Heart right ventricle (tissue), 16 donors: Measurements from ENCODE around the gene BMERB1. TPM values are rescaled to one million over a fixed set of nuclear protein-coding genes. Genes with fewer than 3 reads are reported as not detected.
"Not testable (repeated sequence)": the region's sequence is repeated elsewhere in the genome, so short reads cannot be mapped to it uniquely, and the experiment has no call there.

Experiments
- ATAC-seq, 8 donors: fragments of 200-7000 bp; cut with Tn5 transposase; one replicate each; pipeline ENCODE4 v1.9.1; 2020; ENCODE audit warnings: mild to moderate bottlenecking in 8 of 8, moderate library complexity in 8 of 8, moderate number of reproducible peaks in 1 of 8
- DNase-seq, 2 donors: peaks; one replicate each; pipeline ENCODE4 v3.0.0-alpha.2; 2020
- H3K27ac ChIP-seq, 10 donors: fragments of 200-600 bp; sonication (generic) in 2 of 10; one replicate each; pipeline versions ENCODE4 v1.5.0 to v1.8.0; 2020 to 2022; ENCODE audit warnings: mild to moderate bottlenecking in 3 of 10
- H3K27me3 ChIP-seq, 7 donors: fragments of 200-600 bp; one replicate each; pipeline ENCODE4 v1.8.0; 2021 to 2022; ENCODE audit warnings: mild to moderate bottlenecking in 2 of 7
- H3K36me3 ChIP-seq, 9 donors: fragments of 200-600 bp; sonication (generic) in 1 of 9; one replicate each; pipeline versions ENCODE4 v1.5.0 to v1.8.0; 2020 to 2022; ENCODE audit warnings: mild to moderate bottlenecking in 2 of 9
- H3K4me1 ChIP-seq, 9 donors: fragments of 200-600 bp; sonication (generic) in 1 of 9; one replicate each; pipeline versions ENCODE4 v1.5.0 to v1.8.0; 2020 to 2022; ENCODE audit warnings: mild to moderate bottlenecking in 4 of 9
- H3K4me3 ChIP-seq, 10 donors: fragments of 200-600 bp; sonication (generic) in 2 of 10; one replicate each; pipeline versions ENCODE4 v1.5.0 to v1.8.0; 2020 to 2022; ENCODE audit warnings: mild to moderate bottlenecking in 7 of 10, moderate library complexity in 2 of 10
- H3K9me3 ChIP-seq, 11 donors: fragments of 200-600 bp in 10 of 11; sonication (generic) in 2 of 11; one replicate each; pipeline versions ENCODE4 v1.5.0 to v1.8.0; 2013 to 2022; ENCODE audit warnings: mild to moderate bottlenecking in 2 of 11, control low read depth in 1 of 11, moderate library complexity in 1 of 11
- WGBS, 2 donors: extraction: QIAGEN DNeasy Blood & Tissue Kit; methylation state at CpG; one replicate each; pipeline ENCODE4 v1.1.7; 2013; ENCODE audit warnings: inconsistent platforms in 1 of 2; 5-methylcytosine and 5-hydroxymethylcytosine counted together
- intact Hi-C, 10 donors: fragments of 100-400 bp; cut with DNase I; formaldehyde crosslinking; loops; one replicate each; pipeline versions ENCODE4 v1.11.1 to v1.14.2; 2022
- polyA plus RNA-seq, 2 donors: library from polyadenylated mRNA; stranded (reverse); fragments of 200-250 nt; gene quantifications; one replicate each; pipeline ENCODE4 v1.2.3, GENCODE V29; 2013
- total RNA-seq, 10 donors: library from RNA; stranded (reverse); fragmentation: NEBNext Ultra II Directional in 3 of 10; extraction: Animal tissue kit (Norgen Biotek cat#: 25700) in 3 of 10; gene quantifications; one replicate each; pipeline versions ENCODE4 v1.2.1 to v1.2.4, GENCODE V29; 2021 to 2023
- TF ChIP-seq, protein P1 (sequence below), 9 donors: fragments of 200-600 bp; sonication (generic) in 2 of 9; IDR thresholded peaks; one replicate each; pipeline versions ENCODE4 v1.5.0 to v1.8.0; 2021 to 2022; ENCODE audit warnings: antibody characterized with exemption in 9 of 9, mild to moderate bottlenecking in 5 of 9, moderate library complexity in 1 of 9
- donor health status: Arrhythmogenic right ventricular cardiomyopathy.
- donor health status: ischemic (EF 13 %, LVEDD 7.1; RV severe dilation, severe dysfunction).
- donor health status: healthy with polysubstance abuse.
- donor health status: DM: no; HTN: yes; CAD: no.
- donor health status: DM: no; HTN: no; CAD: no.
- donor health status: ischemic (EF 25% LVEDD 6.9; RV normal size, moderate dysfunction).
- donor health status: ischemic (EF 25% LVEDD 5.7; RV mildly dilated, moderate dysfunction).
- donor health status: healthy.
- donor health status: DM: yes; HTN: yes; CAD: no.
- donor health status: Ischemic cardiomyopathy.
- donor health status: ischemic (EF 35%, LVEDD 5.7; RV mildly dilated, moderate dysfunction).
- donor health status: nonischemic (EF 11% LVEDD 7.7; RV severe dilation, severe dysfunction).
- donor health status: DM: yes; HTN: yes; CAD: no.
- donor health status: PGD.
- donor health status: ischemic (EF 29% LVEDD 5.4; RV normal size, mild dysfunction).
- donor health status: nonischemic (EF 23%, LVEDD 6.1; RV moderate dilation, normal function).

Gene BMERB1
- total and polyA plus RNA-seq, 12 donors, result 16.5 to 121 (median 78.9) TPM

DNA sequence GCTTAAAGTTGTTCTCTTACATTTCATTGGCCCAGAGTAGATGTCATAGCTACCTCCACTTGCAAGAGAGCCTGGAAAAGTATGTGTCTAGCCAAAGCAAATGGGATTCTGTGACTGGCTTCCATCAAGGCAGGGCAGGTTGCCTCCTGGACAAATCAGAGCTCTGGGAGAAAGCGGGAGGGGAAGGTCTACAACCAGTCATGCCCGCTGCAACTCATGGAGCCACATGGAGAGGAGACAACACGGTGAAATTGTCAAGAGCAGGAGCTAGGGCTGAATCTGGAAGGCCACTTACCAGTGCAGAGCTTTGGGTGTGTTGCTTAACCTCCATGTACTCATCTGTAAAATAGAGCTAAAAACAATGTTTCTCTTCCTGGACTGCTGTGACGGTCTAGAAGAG is 124.8 kb downstream of the BMERB1 start:
- whole genome bisulfite sequencing, 2 donors, result 93 to 96% methylated on average over 4 of the region's 4 CpGs
- H3K4me1 ChIP-seq, result peaks cover 0 to 19% (median 3%) of the 10 kb centered on the region in 9 donors
- H3K27me3 ChIP-seq, result no peaks in the 10 kb centered on the region
- H3K36me3 ChIP-seq, result no peaks in the 10 kb centered on the region
- H3K27ac ChIP-seq, result no peak overlapping the region
- no peak overlapping the region for H3K4me3 ChIP-seq
- DNase-seq, result no peak
- TF ChIP-seq, protein P1, sequence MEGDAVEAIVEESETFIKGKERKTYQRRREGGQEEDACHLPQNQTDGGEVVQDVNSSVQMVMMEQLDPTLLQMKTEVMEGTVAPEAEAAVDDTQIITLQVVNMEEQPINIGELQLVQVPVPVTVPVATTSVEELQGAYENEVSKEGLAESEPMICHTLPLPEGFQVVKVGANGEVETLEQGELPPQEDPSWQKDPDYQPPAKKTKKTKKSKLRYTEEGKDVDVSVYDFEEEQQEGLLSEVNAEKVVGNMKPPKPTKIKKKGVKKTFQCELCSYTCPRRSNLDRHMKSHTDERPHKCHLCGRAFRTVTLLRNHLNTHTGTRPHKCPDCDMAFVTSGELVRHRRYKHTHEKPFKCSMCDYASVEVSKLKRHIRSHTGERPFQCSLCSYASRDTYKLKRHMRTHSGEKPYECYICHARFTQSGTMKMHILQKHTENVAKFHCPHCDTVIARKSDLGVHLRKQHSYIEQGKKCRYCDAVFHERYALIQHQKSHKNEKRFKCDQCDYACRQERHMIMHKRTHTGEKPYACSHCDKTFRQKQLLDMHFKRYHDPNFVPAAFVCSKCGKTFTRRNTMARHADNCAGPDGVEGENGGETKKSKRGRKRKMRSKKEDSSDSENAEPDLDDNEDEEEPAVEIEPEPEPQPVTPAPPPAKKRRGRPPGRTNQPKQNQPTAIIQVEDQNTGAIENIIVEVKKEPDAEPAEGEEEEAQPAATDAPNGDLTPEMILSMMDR (IDR thresholded peaks at IDR 0.05), result no peak
- intact Hi-C loops, result loop anchor here in 3 of 10 donors (10.0 kb wide), 2 partner anchors 124 to 134 kb away; partner anchors contain the start of gene BMERB1 (in 1 of the 3)
- no peak for ATAC-seq
- no peaks in the 10 kb centered on the region for H3K9me3 ChIP-seq

DNA sequence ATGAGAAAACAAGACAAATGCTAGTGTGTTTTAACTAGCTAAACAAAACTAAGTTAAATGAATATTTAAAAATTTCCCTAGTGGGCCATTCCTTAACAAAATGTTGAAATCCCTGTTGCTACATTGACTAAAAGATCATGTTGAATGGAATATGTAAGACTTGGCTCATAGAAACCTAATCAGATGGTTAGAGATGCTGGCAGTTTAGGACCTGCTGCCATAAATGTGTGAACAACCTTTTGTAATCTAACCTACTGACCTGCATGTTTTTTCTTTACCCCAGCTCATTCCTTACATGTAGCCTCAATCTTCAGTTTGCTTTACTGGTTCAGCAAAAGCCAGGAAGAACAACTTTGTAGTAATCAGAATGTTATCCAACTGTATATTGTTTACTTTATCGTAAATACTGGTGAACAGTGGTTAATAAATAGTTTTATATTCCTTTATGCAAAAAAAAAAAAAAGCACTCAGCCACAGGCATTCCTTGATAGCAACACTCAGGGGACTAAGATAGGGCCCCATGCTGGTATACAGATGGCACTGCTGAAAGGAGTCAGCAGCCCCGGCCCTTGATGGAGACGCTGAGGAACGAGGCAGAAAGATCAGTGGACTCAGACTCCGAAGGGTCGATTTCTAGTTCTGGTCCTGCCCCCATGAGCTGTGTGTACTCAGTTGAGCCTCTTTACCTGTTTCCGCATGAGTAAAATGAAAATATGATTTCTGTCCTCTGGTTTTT is 130.4 kb downstream of the BMERB1 start:
- H3K4me1 ChIP-seq, result peaks cover 0 to 32% (median 6%) of the 10 kb centered on the region in 9 donors
- peaks cover 0 to 21% (median 0%) of the 10 kb centered on the region in 9 donors for H3K36me3 ChIP-seq
- no peak for DNase-seq
- H3K27me3 ChIP-seq, result no peaks in the 10 kb centered on the region
- no peaks in the 10 kb centered on the region for H3K9me3 ChIP-seq
- intact Hi-C loops, result no loop called here
- peak in 1 of 8 donors; percentile 37 for ATAC-seq
- TF ChIP-seq, protein P1 (IDR thresholded peaks at IDR 0.05), result no peak
- WGBS, 2 donors, result 70 to 78% methylated on average over 7 of the region's 7 CpGs
- no peak overlapping the region for H3K4me3 ChIP-seq
- H3K27ac ChIP-seq, result no peak overlapping the region

DNA sequence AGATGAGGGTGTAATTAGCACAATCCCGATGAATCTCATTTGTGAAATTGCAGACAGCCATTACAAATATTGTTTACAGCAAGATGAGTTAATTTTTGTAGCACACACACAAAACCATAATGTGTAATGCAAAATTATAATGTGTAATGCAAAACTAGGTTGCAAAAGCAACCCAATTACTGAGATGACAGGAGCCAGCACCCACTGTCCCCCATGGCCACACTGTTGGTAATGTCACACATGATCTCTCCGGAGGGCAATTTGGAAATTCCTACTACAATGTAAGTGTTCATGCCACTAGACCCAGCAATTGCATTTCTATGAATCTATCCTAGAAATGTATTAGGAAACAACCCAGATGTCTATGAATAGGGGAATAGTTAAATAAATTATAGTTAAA is 131.7 kb downstream of the BMERB1 start:
- TF ChIP-seq, protein P1 (IDR thresholded peaks at IDR 0.05), result no peak
- no peak overlapping the region for H3K27ac ChIP-seq
- no peak overlapping the region for H3K4me3 ChIP-seq
- ATAC-seq (no peak), DNase-seq (no peak)
- peaks cover 0 to 21% (median 0%) of the 10 kb centered on the region in 9 donors for H3K36me3 ChIP-seq
- H3K27me3 ChIP-seq, result no peaks in the 10 kb centered on the region
- H3K4me1 ChIP-seq, result peaks cover 0 to 32% (median 6%) of the 10 kb centered on the region in 9 donors
- intact Hi-C loops, result no loop called here
- no peaks in the 10 kb centered on the region for H3K9me3 ChIP-seq
- 98 to 100% methylated on average over 2 of the region's 2 CpGs for WGBS, 2 donors

DNA sequence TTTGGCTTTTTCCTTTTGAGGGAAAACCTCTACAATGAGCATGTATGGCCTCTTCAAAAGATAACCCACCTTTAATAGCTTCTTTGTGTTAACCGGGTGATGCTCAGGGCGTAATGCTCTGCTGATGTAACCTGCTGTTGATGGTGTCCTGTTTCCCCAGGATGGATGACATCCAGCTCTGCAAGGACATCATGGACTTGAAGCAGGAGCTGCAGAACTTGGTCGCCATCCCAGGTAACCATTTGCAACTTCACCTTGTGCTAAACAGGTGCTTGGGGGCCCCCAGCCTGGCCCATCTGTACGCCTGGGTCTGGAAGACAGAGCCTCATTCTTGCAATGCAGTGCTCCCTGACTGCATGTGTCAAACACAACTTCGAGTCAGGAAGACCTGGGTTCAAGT is 133.4 kb downstream of the BMERB1 start:
- H3K27me3 ChIP-seq, result no peaks in the 10 kb centered on the region
- no peak overlapping the region for H3K27ac ChIP-seq
- H3K9me3 ChIP-seq, result no peaks in the 10 kb centered on the region
- DNase-seq, result no peak
- 93 to 99% methylated on average over 5 of the region's 5 CpGs for WGBS, 2 donors
- H3K36me3 ChIP-seq, result peaks cover 0 to 21% (median 0%) of the 10 kb centered on the region in 9 donors
- H3K4me3 ChIP-seq, result no peak overlapping the region
- H3K4me1 ChIP-seq, result peaks cover 0 to 25% (median 6%) of the 10 kb centered on the region in 9 donors
- no peak for ATAC-seq
- intact Hi-C loops, result no loop called here
- TF ChIP-seq, protein P1 (IDR thresholded peaks at IDR 0.05), result no peak

DNA sequence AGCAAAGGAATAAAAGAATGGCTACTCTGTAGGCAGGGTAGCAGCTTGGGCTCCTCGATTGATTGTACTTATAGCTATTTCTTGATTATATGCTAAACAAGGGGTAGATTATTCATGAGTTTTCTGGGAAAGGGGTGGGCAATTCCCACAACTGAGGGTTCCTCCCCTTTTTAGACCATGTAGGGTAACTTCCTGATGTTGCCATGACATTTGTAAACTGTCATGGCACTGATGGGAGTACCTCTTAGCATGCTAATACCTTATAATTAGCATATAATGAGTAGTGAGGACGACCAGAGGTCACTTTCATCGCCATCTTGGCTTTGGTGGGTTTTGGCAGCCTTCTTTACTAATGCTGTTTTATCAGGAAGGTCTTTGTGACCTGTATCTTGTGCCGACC is 136.3 kb downstream of the BMERB1 start:
- H3K4me1 ChIP-seq, result peaks cover 0 to 24% (median 0%) of the 10 kb centered on the region in 9 donors
- ATAC-seq, H3K9me3 ChIP-seq, intact Hi-C loops, DNase-seq, H3K27ac ChIP-seq, H3K27me3 ChIP-seq, H3K4me3 ChIP-seq: not testable (repeated sequence)
- WGBS, 2 donors, result 61 to 66% methylated on average over 4 of the region's 4 CpGs
- H3K36me3 ChIP-seq, result peaks cover 0 to 21% (median 0%) of the 10 kb centered on the region in 9 donors
